H1 (cell line): ENCODE results near the gene SLC41A1. TPM values are rescaled to one million over a fixed set of nuclear protein-coding genes. Genes with fewer than 3 reads are reported as not detected.

Source experiments
- CTCF ChIA-PET: fragments of 300-600 bp; sonication (Branson Sonifier 250); formaldehyde crosslinking; loops from one replicate; lab custom pipeline; 2021; ENCODE audit not compliant: partially characterized antibody; lab: Charles Lee
- POLR2A ChIA-PET: fragments of 300-600 bp; sonication (Branson Sonifier 250); formaldehyde crosslinking; loops from one replicate; lab custom pipeline; 2021; ENCODE audit warnings: inconsistent platforms; ENCODE audit not compliant: partially characterized antibody; lab: Charles Lee
- DNase-seq, 2 experiments: peaks; one replicate each; pipeline versions ENCODE4 v3.0.0 to v3.0.0-alpha.2; 2010 to 2022; ENCODE audit warnings: low spot score in 2 of 2, low read depth in 1 of 2, mixed read lengths in 1 of 2
- FAIRE-seq: peaks from 2 replicates; lab custom pipeline; 2011; peaks lifted over from hg19 to GRCh38; lab: Jason Lieb, UNC
- H2AFZ ChIP-seq: 2 replicates; pipeline ENCODE4 v1.8.1; 2012; ENCODE audit warnings: low read length, inconsistent platforms
- H2AK5ac ChIP-seq: 2 replicates; pipeline ENCODE4 v1.6.1; 2013; ENCODE audit warnings: low read depth, low read length
- H2BK120ac ChIP-seq: replicated peaks from 2 replicates; pipeline ENCODE3; 2013; ENCODE audit warnings: low read depth, low read length, inconsistent platforms
- H2BK12ac ChIP-seq: 2 replicates; pipeline ENCODE4 v1.6.1; 2013; ENCODE audit warnings: low read depth, low read length
- H2BK15ac ChIP-seq: 2 replicates; pipeline ENCODE4 v1.6.1; 2013; ENCODE audit warnings: low read length
- H2BK20ac ChIP-seq: 2 replicates; pipeline ENCODE4 v1.6.1; 2013; ENCODE audit warnings: low read length
- H2BK5ac ChIP-seq: 2 replicates; pipeline ENCODE4 v1.6.1; 2013; ENCODE audit warnings: low read depth, low read length
- H3K14ac ChIP-seq: 2 replicates; pipeline ENCODE4 v1.6.1; 2013; ENCODE audit warnings: inconsistent platforms; ENCODE audit not compliant: insufficient read length
- H3K18ac ChIP-seq: 2 replicates; pipeline ENCODE4 v1.6.1; 2013; ENCODE audit warnings: low read length; ENCODE audit errors: extremely low read depth
- H3K23ac ChIP-seq: 2 replicates; pipeline ENCODE4 v1.6.1; 2013; ENCODE audit warnings: inconsistent platforms; ENCODE audit not compliant: insufficient read length
- H3K23me2 ChIP-seq: 2 replicates; pipeline ENCODE4 v1.6.1; 2013; ENCODE audit warnings: low read depth, low read length
- H3K27ac ChIP-seq: 2 replicates; pipeline ENCODE4 v1.6.1; 2011; ENCODE audit warnings: low read depth, low read length, inconsistent platforms
- H3K27me3 ChIP-seq, 4 experiments: replicated peaks in 1 of 4; 1 replicate in 1 of 4; 2 replicates in 3 of 4; pipeline versions ENCODE4 v1.6.1 to v1.8.1; 2011 to 2013; ENCODE audit warnings: low read length in 3 of 4, mild to moderate bottlenecking in 3 of 4, inconsistent platforms in 2 of 4, mixed read lengths in 2 of 4, moderate library complexity in 1 of 4; ENCODE audit not compliant: control insufficient read depth in 3 of 4, insufficient read depth in 3 of 4; ENCODE audit errors: extremely low read depth in 1 of 4
- H3K36me3 ChIP-seq, 4 experiments: 2 replicates each; pipeline versions ENCODE4 v1.6.1 to v1.8.1; 2011 to 2013; ENCODE audit warnings: mild to moderate bottlenecking in 4 of 4, low read length in 3 of 4, moderate library complexity in 2 of 4, control low read depth in 1 of 4, inconsistent platforms in 1 of 4; ENCODE audit not compliant: insufficient read depth in 4 of 4, control insufficient read depth in 2 of 4
- H3K4ac ChIP-seq: replicated peaks from 2 replicates; pipeline ENCODE3; 2013; ENCODE audit warnings: low read length, low read depth, mixed read lengths, inconsistent platforms; ENCODE audit not compliant: insufficient read length
- H3K4me1 ChIP-seq, 4 experiments: replicated peaks in 1 of 4; 1 replicate in 1 of 4; 2 replicates in 3 of 4; pipeline versions ENCODE4 v1.6.1 to v1.8.1; 2011 to 2013; ENCODE audit warnings: low read length in 3 of 4, inconsistent platforms in 2 of 4, mixed read lengths in 1 of 4; ENCODE audit not compliant: insufficient read depth in 4 of 4, control insufficient read depth in 3 of 4
- H3K4me2 ChIP-seq, 2 experiments: 2 replicates each; pipeline versions ENCODE4 v1.6.1 to v1.8.1; 2011 to 2013; ENCODE audit warnings: low read depth in 2 of 2, low read length in 2 of 2, control low read depth in 1 of 2, inconsistent platforms in 1 of 2, mild to moderate bottlenecking in 1 of 2; ENCODE audit not compliant: insufficient read depth in 1 of 2
- H3K4me3 ChIP-seq, 4 experiments: fragments of 200-600, 300-600 bp in 1 of 4; sonication (generic), shearing (Covaris generic), sonication (Bioruptor Twin) in 1 of 4; 2 replicates each; pipeline versions ENCODE4 v1.5.1 to v1.8.1; 2011 to 2016; ENCODE audit warnings: low read length in 4 of 4, low read depth in 3 of 4, control low read depth in 2 of 4, inconsistent platforms in 2 of 4, mild to moderate bottlenecking in 2 of 4, mixed read lengths in 1 of 4, moderate library complexity in 1 of 4; ENCODE audit not compliant: insufficient read depth in 2 of 4; ENCODE audit errors: extremely low read depth in 1 of 4
- H3K56ac ChIP-seq: replicated peaks from 2 replicates; pipeline ENCODE3; 2013; ENCODE audit warnings: low read depth, mild to moderate bottlenecking, mixed read lengths, low read length, inconsistent platforms; ENCODE audit not compliant: insufficient read length
- H3K79me1 ChIP-seq: 2 replicates; pipeline ENCODE4 v1.6.1; 2013; ENCODE audit warnings: low read depth, low read length, control low read depth
- H3K79me2 ChIP-seq, 2 experiments: 2 replicates each; pipeline versions ENCODE4 v1.6.1 to v1.8.1; 2012 to 2013; ENCODE audit warnings: low read length in 2 of 2, mild to moderate bottlenecking in 2 of 2, inconsistent platforms in 1 of 2; ENCODE audit not compliant: insufficient read depth in 2 of 2, control insufficient read depth in 1 of 2
- H3K9ac ChIP-seq, 4 experiments: replicated peaks in 1 of 4; 1 replicate in 1 of 4; 2 replicates in 3 of 4; pipeline versions ENCODE4 v1.6.1 to v1.8.1; 2011 to 2013; ENCODE audit warnings: low read depth in 3 of 4, low read length in 3 of 4, control low read depth in 2 of 4, mild to moderate bottlenecking in 2 of 4, moderate library complexity in 2 of 4, inconsistent platforms in 1 of 4; ENCODE audit errors: extremely low read depth in 1 of 4
- H3K9me3 ChIP-seq, 2 experiments: 2 replicates each; pipeline versions ENCODE4 v1.6.1 to v1.8.1; 2012 to 2013; ENCODE audit warnings: mild to moderate bottlenecking in 2 of 2, moderate library complexity in 2 of 2, control low read depth in 1 of 2, inconsistent platforms in 1 of 2, low read depth in 1 of 2, low read length in 1 of 2, mixed read lengths in 1 of 2; ENCODE audit not compliant: insufficient read depth in 2 of 2
- H4K20me1 ChIP-seq, 2 experiments: replicated peaks in 1 of 2; 2 replicates each; pipeline versions ENCODE3 to v1.8.1; 2011 to 2013; ENCODE audit warnings: inconsistent platforms in 2 of 2, low read length in 2 of 2, mild to moderate bottlenecking in 1 of 2; ENCODE audit not compliant: insufficient read depth in 2 of 2, control insufficient read depth in 1 of 2
- H4K5ac ChIP-seq: 2 replicates; pipeline ENCODE4 v1.6.1; 2013; ENCODE audit warnings: low read length, low read depth, mixed read lengths, inconsistent platforms; ENCODE audit not compliant: insufficient read length
- H4K8ac ChIP-seq: 2 replicates; pipeline ENCODE4 v1.8.0; 2013; ENCODE audit warnings: mild to moderate bottlenecking, moderate library complexity, low read length, inconsistent platforms; ENCODE audit not compliant: insufficient read depth; ENCODE audit errors: extremely low read depth
- H4K91ac ChIP-seq: replicated peaks from 2 replicates; pipeline ENCODE3; 2013; ENCODE audit warnings: low read length, mixed read lengths, inconsistent platforms; ENCODE audit not compliant: insufficient read length
- ATF2 ChIP-seq: IDR thresholded peaks from 2 replicates; pipeline ENCODE4 v1.6.1; 2012; ENCODE audit warnings: low read length, inconsistent platforms
- E2F6 ChIP-seq: IDR thresholded peaks from 2 replicates; pipeline ENCODE4 v1.6.1; 2012; ENCODE audit warnings: inconsistent platforms
- GTF2F1 ChIP-seq: IDR thresholded peaks from 2 replicates; pipeline ENCODE4 v1.6.1; 2012; ENCODE audit warnings: low read depth, low read length, improper control_type of control experiment, borderline replicate concordance
- NANOG ChIP-seq: IDR thresholded peaks from 2 replicates; pipeline ENCODE4 v1.6.1; 2011; ENCODE audit warnings: low read length, low read depth, mild to moderate bottlenecking, inconsistent platforms; ENCODE audit not compliant: insufficient read depth, poor library complexity, severe bottlenecking
- POLR2A ChIP-seq, 2 experiments: IDR thresholded peaks; 1 replicate in 1 of 2; 2 replicates in 1 of 2; pipeline ENCODE4 v1.6.1; 2011; ENCODE audit warnings: low read depth in 2 of 2, low read length in 2 of 2, mild to moderate bottlenecking in 2 of 2; ENCODE audit errors: control extremely low read depth in 1 of 2
- RFX5 ChIP-seq: IDR thresholded peaks from 2 replicates; pipeline ENCODE4 v1.6.1; 2011; ENCODE audit warnings: low read depth, low read length, improper control_type of control experiment, borderline replicate concordance
- RXRA ChIP-seq: IDR thresholded peaks from 2 replicates; pipeline ENCODE4 v1.6.1; 2011; ENCODE audit warnings: low read depth, mild to moderate bottlenecking, low read length, moderate library complexity; ENCODE audit not compliant: insufficient read depth
- SRF ChIP-seq: IDR thresholded peaks from 2 replicates; pipeline ENCODE4 v1.6.1; 2011; ENCODE audit warnings: mild to moderate bottlenecking, low read depth, low read length, moderate library complexity
- WGBS, 2 experiments: shearing (Covaris generic) in 1 of 2; methylation state at CpG; one replicate each; pipeline versions ENCODE4 v1.1.6 to v1.1.7; 2013 to 2015; ENCODE audit warnings: low lambda C conversion rate in 2 of 2, mixed read lengths in 2 of 2, inconsistent platforms in 1 of 2, low coverage in 1 of 2, missing lambda C conversion rate in 1 of 2; ENCODE audit not compliant: insufficient replicate concordance in 2 of 2, insufficient coverage in 1 of 2, insufficient read length in 1 of 2; ENCODE audit errors: extremely low coverage in 1 of 2, missing lambda C conversion rate in 1 of 2; 5-methylcytosine and 5-hydroxymethylcytosine counted together
- polyA plus RNA-seq, 7 experiments: library from polyadenylated mRNA; depleted of rRNA in 3 of 7; stranded (reverse) in 5 of 7; unstranded in 2 of 7; fragments of >200 nt in 5 of 7; fragments of 200-250 nt in 2 of 7; gene quantifications; 1 replicate in 5 of 7; 2 replicates in 1 of 7; 4 replicates in 1 of 7; pipeline versions ENCODE4 v1.2.1 to v1.2.3, GENCODE V29; 2011 to 2013; ENCODE audit warnings: missing spikeins in 2 of 7, mixed read lengths in 2 of 7
- total RNA-seq: library from RNA; stranded (reverse); fragmentation: NEBNext Ultra II Directional; extraction: Animal tissue kit (Norgen Biotek cat#: 25700); gene quantifications from 2 replicates; pipeline ENCODE4 v1.2.1, GENCODE V29; 2021

The SLC41A1 gene
- total and polyA plus RNA-seq, 2 of the 8 experiments (the other 6 are each of a cell fraction or from before 2014, with no cell fraction given) = 41.2 to 42.3 TPM

- Histone ChIP-seq H3K4me3 (no peak overlapping the region), H3K79me2 (no peaks in the 10 kb centered on the region), H3K4me1 (no peaks in the 10 kb centered on the region), H2BK20ac (no peak overlapping the region), H4K8ac (no peak overlapping the region), H3K27ac (no peak overlapping the region), H3K79me1 (no peaks in the 10 kb centered on the region), H2AK5ac (no peak overlapping the region), H3K36me3 (no peaks in the 10 kb centered on the region), H3K23me2 (no peaks in the 10 kb centered on the region), H2BK5ac (no peak overlapping the region), H4K20me1 (no peaks in the 10 kb centered on the region), H2BK120ac (no peak overlapping the region), H3K27me3 (no peaks in the 10 kb centered on the region), H3K23ac (no peak overlapping the region), H3K4ac (no peak overlapping the region), H3K9me3 (no peaks in the 10 kb centered on the region), H3K18ac (no peak overlapping the region), H4K91ac (no peak overlapping the region), H2BK15ac (no peak overlapping the region), H3K14ac (no peak overlapping the region), H2BK12ac (no peak overlapping the region), H3K56ac (no peak overlapping the region), H2AFZ (no peak overlapping the region), H3K4me2 (no peak overlapping the region), H3K9ac (no peak overlapping the region), H4K5ac (no peak overlapping the region)
- DNase-seq = no peak
- 72% methylated on average over 6 of the region's 6 CpGs; no CpG with 5 or more reads in 1 of the 2 experiments for WGBS, 2 experiments
- TF ChIP-seq RXRA (no peak), POLR2A (IDR thresholded peaks at IDR 0.05; ENCODE audit: control extremely low read depth in 1 of 2, low read depth in 2 of 2, low read length in 2 of 2) (no peak), RFX5 (no peak), NANOG (no peak), ATF2 (no peak), SRF (no peak), E2F6 (no peak), GTF2F1 (no peak)
- ChIA-PET CTCF (interaction anchor here (1.1 to 2.0 kb wide), 7 partner anchors 9 to 119 kb away, joined by 3 to 10 read pairs (median 4); partner anchors contain the start of gene PM20D1), POLR2A (interaction anchor here (1.0 to 1.2 kb wide), 2 partner anchors 8 to 45 kb away, joined by 4 to 6 read pairs; partner anchors contain the start of genes PM20D1 and SLC41A1)
- FAIRE-seq = no peak
These were observed 45.4 kb upstream of the SLC41A1 start for GRCh38 chr1:205858141-205858961.
